T-helper 22 cell (primary cell): ENCODE results near the gene ZNHIT1.

ENCODE experiments used
- DNase-seq: peaks from one replicate; pipeline ENCODE4 v3.0.0-alpha.2; 2020; ENCODE audit warnings: low read depth

Gene ZNHIT1

DNA sequence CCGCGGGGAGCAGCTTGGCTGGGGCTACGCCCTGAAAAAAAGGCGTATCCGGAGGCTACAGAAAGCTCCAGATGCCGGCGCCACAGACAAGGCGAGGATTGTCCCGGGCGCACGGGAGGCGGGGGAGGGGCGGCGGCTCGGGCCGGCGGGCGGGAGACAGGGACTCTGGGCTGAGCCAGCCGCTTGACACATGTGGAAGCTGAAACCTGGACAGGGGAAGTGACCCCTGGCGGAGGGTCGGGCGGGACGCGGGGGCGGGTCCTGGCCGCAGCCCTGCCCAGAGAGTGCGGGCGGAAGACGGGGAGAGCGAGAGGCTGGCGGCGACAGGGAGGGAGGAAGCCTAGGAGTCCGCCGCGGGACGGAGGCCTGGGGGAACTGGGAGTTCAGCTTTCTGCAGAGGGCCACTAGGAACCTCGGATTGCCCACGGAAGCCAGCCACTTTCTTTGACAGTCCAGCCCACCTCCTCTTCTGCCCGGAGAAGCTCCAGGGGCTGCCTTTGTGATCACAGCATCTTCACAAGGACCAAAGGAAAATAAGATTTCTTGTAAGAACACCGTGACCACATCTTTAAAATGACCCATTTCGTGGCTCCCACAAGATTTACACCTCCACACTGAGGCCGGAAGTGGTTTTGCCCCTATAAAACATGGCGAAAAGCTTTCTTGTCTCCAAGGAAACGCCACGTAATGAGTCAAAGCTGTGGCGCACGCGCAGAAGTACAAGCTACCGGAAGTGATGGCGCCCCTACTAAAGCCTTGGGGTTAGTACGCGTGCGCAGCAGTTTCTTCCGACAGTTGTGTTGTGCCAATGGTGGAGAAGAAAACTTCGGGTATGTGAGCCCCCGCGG, at the start of gene ZNHIT1, which contains the start of gene PLOD3:
Gene ZNHIT1, plus strand, starts transcription at position 778 of the 848 bp plus-strand sequence. Its CDS starts 31 bp downstream, at position 809.
Gene PLOD3, minus strand, starts transcription at position 194 of the 848 bp plus-strand sequence. CDS start 307 bp downstream, outside the sequence.
- DNase-seq = peak; percentile 92

DNA sequence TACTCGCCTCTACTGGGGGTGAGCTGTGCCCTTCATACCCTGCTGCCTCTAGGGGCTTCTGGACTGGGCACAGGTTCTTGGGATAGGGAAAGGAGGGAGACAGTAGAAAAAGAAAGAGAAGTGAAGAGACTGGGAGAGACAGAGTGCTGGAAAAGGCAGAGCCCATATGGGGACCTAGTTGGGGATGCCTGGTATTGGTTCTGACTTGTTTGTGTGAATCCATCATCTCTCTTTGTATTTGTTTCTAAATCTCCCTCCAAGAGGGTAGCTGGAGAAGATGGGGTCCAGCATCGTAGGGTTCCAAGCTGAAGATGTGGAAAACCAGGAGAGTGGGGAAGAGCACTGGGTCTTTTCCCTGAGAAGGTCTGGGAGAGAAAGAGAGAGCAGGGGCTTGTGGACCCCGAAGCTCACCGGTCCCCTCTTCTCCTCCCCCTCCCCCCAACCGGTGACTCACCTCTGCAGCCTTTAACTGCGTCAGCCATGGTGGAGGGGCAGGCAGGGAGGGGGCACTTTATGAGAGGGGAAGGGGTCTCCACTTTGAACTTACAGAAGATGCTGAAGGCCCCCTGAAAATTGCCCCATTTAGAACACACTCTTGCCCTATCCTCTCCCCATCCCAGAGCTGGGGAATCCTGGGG, 49.4 kb upstream of the ZNHIT1 start:
- DNase-seq = no peak

DNA sequence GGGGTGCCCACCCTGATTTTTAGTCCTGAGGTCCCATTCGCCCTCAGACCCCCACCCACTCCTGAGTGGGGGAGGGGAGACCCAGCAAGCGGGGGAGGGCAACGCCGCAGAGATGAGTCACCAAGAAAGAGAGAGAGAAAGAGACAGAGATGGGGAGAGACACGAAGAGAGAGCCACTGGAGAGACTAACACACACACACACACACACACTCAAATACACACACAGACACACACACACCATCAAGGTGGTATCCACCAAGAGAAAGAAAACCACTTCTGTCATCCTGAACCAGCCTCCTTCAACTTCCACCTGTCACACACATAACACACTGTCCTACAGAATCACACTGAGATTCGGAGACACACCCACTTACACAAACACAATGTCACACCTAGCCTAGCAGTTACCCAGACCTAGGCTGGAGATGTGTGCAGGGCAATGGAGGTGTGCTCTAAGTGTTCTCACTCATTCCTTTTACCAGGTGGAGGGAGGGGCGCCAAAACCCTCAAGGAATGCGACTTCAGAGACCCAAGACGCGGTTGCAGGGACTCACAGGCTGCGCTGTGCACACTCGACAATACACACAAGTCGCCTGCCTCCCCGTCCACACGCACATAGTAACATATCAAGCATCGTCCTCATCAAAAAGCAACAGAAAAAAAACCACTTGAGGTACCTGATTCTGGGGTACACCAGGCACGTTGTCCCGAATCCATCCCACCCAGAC, 48.7 kb upstream of the ZNHIT1 start:
- DNase-seq = no peak

DNA sequence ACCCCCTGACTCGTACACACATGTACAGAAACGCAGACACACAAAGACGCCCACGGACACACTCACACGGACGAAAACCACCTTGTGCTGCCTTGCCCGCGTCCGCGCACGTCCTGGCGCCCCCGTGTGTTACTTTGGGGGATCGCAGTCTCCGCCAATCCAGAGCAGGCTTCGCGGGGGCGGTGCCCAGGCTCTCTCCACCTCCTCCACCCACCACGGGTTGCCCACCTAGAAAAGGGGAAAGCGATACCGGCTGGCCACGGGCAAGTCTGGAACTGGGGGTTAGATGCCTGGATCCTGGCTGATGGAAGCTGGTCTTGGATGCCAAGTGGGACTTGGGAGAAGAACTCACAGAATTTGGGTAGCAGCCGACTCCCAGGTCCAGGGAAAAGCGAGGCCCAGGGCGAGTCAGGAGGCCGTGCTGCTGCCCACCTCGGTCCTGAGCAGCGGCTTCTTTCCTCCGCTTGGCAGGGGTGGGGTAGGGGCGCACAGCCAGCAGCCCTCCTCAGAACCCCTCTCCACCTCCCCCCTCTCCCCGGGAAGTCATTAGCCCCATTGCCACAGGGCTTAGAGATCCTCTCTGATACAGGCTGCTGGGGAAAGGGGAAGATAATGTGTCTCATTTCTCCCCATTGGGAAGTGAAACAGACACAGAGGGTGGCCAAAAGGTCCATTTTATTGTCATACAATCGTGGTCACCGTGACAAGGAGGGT, 48.0 kb upstream of the ZNHIT1 start:
- peak; percentile 57 for DNase-seq

DNA sequence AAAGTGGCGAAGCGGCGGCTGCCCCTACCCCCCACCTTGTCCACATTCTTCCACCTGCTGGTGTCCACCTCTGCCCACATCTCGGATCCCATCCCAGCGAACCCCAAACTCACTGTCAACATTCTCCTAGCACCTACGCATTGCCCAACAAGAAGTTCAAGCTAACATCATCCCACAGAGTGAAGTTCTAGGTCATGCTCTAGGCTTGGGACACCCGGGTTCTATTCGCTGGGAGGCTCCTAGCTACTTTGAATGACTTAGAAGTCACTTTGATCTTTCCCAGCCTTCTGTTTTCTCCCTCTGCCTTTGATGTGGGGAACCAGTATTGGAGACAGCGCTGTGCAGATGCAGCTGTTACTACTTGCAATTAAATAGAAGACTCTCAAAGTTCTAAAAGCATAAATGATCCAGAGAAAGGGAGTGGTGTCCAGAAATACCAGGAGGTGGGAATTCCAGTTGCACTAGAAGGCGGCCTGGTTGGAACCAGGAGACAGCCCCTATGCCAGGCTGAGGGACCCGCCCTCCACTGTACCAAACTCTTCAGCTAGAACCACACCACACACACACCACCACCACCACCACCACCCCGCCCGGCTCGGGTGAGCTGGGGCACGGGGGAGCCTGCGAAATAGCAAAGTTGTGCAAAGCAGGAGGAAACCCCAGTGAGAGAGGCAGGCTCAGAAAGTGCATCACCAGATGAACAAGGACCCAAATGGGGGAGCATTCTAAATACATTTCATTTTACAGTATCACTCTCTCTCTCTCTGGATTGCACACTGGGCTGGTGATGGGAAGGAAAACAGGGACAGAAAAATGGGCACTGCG, 47.1 kb upstream of the ZNHIT1 start:
- DNase-seq = no peak

DNA sequence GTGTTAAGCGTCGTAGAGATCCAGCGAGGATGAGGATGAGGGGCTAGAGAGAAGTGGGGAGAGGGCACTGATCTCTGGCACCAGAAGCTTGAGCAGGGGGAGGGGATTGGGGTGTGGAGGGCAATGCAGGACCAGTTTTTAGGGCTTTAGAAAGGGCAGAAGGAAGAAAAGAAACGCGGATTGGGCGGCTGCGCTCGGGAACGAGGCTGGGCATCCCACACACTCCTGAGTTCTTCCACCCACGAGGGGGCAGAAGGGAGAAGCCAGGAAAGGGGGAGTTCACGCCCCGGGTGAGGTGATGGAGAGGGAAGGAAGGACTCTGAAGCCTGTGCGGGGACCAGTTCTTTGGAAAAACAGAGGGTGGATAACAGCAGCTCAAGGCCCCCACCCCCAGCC, 46.5 kb upstream of the ZNHIT1 start:
- DNase-seq = no peak

DNA sequence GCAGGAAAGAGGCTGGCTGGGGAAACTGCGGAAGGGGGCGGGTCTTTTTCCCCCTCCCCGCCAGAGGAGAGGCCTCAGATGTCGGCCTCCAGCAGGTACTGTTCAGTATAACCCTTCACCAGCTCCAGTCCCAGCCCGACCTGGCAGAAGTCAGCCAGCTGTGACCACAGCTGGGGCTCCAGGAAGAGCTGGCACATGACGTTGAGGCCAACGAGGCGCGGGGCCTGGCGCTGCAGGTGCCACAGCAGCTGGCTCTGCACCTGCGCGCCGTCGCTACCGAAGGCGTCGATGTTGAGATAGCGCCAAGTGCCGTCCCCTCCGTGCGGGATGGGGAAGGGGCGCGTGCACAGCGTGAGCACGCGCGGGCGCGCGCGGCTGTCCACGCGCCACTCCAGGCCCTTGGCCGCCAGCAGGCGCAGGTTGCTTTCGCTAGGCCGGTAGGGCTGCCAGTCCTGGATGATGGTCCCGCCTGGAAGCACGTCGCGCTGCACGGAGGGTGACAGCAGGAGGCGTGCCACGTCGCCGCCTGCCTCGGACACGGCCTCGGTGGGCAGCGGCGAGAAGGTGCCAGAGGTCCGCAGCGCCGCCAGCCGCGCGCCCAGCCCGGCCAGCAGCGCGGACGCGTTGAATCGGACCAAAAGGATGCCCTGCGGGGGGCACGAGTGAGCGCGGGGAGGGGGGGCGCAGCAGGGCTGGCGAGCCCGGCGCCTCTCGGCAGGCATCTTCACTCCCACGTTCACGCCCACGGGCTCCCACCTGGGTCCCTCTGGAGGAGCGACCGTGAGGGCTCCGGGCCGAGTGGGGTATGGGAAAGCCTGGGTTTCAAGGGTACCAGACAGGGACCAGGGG, 45.7 kb upstream of the ZNHIT1 start:
- DNase-seq = no peak

DNA sequence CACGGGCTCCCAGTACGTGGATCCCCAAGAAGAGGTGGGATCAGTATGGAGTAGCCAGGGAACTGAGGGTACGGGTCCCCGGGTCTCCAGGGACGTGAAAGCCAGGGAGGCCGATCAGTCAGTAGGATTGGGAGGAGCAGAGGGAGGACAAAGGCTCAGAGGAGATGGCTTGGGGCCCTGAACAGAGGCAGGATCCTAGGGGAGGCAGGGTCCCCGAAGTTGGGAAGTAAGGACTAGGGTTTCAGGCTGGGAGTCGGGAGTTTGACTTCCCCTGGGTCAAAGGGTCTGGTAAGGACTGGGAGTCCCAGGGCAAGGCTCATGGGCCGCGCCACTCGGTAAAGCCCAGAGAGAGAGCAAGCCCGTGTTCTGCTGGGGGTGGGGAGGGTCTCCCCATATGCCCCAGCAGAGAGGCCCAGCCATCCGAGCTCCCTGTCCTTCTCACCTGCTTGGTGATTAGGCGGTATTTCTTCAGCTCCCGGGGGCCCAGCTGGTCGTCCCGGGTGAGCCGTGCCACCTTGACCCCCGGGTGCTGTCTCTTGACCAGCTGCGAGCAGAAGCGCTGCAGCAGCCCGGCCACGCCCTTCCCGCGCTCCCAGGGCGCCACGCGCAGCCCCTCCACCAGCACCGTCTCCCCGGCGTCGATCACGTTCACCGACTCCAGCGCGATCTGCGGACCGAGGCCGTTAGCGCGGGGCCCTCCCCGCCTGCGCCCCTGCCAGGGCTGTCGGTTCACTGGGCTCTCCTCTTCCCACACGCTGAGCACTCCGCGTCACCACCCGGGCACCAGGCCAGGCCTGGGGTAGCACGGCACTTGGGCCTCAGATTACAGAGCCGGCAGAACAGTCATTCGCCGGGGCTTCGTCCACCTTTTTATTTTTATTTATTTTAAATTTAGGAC, 44.9 kb upstream of the ZNHIT1 start:
- DNase-seq = no peak

DNA sequence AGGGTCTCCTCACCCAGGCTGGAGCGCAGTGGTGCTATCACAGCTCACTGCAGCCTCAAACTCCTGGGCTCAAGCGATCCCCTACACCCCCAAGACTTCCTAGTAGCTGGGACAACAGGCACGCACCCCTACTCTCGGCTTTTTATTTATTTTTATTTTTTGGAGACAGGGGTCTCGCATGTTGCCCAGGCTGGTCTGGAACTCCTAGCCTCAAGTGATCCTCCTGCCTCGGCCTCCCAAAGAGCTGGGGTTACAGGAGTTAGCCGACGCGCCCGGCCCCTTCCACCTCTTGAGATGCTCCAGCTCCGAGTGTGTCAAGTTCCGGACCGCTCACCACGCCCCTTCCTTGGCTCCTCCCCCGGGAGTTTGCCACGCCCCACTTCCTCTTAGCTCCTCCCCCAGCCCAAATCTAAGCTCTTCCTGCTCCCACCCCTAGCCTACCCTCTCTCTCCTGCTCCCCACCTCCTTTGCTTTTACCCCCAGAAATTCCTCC, 44.2 kb upstream of the ZNHIT1 start:
- DNase-seq = no peak

DNA sequence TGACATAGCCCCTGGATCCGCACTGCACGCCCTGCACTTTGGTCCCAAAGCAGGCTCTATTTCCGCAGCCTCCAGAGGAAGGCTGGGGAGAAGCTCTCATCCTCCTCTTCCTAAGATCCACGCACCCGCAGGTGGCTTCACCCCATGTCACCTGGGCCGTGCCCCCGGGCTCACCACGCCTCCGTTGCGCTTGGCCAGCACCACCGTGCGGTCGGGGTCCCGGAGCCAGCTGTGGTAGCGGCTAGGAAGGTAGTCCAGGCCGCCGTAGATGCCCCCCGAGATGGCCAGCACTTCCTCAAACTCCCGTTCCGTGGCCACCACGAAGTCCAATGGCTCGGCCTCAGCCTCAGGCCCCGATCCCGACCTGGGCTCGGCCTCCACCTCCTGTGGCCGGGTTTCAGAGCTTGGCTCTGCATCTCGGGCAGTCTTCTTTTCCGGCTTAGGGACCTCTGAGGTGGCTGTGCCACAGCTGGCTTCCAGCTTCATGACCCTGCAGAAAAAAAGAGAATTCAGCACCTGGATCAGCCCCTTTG, 43.6 kb upstream of the ZNHIT1 start:
- DNase-seq = no peak

DNA sequence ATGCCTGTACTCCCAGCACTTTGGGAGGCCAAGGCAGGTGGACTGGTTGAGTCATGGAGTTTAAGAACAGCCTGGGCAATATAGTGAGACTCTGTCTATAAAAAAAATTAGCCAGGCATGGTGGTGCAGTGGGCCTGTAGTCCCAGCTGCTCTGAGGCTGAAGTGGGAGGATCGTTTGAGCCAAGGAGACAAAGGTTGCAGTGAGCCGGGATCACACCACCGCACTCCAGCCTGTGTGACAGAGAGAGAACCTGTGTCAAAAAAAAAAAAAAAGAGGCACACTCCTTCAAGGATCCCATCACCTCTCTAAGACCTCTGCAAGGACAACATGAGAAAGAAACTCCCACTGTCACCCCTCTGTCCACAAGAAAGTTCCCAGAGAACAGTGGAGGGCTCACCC, 42.3 kb upstream of the ZNHIT1 start:
- no peak for DNase-seq

DNA sequence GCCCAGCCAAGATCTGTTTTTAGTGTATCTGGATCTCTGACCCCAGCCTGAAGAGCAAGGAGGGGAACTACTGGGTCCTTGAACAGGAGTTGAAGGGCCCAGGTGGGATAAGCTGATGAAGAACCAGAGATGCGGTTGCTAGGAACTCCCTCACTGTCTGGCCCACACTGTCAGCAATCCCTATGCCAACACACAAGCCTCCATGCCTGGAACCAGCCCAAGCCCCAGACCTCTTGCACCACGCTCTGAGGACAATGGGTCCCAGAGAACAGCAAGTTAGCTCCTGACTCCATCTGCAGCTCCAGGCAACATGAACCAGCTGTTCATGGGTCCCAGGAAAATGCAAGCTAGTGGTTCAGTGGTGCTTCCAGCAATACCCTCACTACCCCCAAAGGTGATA, 40.3 kb upstream of the ZNHIT1 start:
- DNase-seq = no peak

DNA sequence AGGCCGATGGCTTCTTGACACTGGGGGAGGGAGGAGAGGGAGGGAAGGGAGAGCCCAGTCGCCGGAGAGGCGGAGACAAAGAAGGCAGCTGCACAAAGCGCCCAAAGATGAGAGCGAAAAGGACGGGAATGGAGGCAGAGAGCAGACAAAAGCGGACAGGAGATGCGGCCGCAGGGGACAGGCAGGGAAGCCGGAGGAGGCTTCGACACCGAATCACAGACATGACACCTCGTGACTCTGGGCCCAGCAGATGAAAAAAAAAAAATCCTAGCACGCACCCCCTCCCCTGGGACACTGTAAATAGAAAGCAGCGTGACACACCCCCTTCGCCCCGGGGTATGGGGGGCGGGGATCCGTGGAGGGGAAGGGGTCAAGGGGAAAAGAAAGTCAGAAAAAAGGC, 38.8 kb upstream of the ZNHIT1 start:
- no peak for DNase-seq

DNA sequence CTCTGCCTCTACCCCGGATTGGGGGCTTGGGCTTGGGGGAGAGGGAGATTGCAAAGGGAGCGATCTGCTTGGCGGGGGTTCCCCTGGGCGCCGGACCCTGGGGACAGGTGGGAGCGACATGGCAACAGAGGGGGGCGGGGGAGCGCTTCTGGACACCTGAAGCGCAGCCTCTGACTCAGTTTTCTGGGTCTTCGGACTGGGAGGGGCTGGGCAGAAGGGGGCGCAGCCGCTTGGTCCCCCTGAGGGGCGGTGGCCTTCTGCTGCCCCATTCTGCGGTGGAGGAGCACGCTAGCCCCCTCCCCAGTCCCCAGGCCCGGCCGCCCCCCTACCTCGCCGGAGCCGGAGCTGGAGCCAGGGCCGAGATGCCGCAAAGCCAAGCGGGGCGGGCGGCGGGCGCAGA, 38.3 kb upstream of the ZNHIT1 start:
- DNase-seq = no peak

DNA sequence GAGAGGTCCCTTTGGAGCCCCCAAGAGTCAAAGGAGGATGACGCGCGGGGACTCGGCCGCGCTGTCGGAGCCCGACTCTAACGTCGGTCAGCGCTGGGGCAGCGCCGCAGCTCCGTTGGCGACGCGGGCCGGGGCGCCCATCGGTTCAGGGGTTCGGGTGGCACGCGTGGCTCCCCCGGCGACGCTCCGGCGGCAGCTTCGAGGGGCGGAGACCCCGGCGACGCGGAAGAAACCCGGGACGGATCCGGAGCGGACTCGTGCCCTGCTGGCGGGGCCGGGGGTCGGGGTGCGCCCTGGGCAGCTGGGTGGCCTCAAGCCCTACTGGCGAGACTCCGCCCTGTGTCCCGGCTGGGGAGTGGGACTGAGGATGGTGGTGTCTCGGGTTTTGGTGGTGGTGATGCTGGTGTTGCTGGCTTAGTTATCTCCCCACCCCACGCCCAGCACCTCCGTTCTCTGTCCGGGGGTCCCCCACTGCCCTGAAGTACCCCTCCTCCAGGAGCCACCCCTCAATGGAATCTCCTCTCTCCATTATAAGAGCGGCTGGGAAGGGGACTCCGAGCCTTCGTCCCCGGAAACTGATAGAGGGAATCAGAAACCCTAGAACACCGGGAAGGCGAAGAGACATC, 37.7 kb upstream of the ZNHIT1 start, which contains the start of gene NAT16:
Gene NAT16, minus strand, starts transcription at position 164 of the 626 bp plus-strand sequence. CDS start 5,486 bp downstream, outside the sequence.
- DNase-seq = no peak

DNA sequence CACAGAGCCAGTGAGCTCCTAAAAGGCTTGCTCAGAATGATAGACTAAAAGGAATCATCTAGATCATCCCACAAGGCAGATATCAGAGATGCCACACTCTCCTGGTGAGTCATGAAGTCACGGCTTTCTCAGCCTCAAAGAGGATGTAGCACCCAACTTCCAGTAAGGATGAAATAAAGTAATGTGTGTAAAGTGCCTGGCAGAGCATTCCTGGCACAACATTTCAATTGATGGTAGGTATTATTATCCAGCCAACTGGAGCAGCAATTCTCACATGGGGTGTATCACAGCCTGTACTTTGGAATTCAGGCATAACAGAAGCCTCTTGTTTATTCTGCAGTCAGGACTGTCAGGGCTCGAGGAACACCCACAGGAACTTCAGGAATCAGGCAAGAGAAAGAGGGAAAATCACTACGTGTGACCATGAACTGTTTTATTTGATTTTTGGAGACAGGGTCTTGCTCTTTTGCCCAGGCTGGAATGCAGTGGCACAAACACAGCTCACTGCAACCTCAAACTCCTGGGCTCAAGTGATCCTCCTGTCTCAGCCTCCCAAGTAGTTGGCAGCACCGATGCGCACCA, 32.6 kb upstream of the ZNHIT1 start:
- no peak for DNase-seq

DNA sequence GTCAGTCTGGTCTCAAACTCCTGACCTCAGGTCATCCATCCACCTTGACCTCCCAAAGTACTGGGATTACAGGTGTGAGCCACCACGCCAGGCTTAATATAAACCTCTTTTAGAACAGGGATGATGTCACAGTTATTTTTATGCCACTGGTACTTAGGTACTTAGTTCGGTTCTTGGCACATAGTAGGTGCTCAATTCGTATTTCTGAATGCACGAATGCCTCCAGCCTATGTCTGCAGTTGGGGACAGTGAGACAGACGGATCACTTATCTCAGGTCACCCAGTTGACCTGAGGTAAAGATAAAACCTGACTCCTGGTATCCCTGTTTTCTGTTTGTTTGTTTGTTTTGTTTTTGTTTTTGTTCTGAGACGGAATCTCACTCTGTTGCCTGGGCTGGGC, 31.8 kb upstream of the ZNHIT1 start:
- DNase-seq = no peak
